Renal pelvis (tissue), 4 donors: ENCODE measurements around the gene RPS6KB2. TPM values are rescaled to one million over a fixed set of nuclear protein-coding genes. Genes with fewer than 3 reads are reported as not detected.

ENCODE experiments used
- DNase-seq: peaks from one replicate; pipeline ENCODE4 v3.0.0-alpha.2; 2013
- polyA plus RNA-seq, 3 donors: library from polyadenylated mRNA; unstranded; fragments of 120-200 nt; gene quantifications; one replicate each; pipeline ENCODE4 v1.2.1, GENCODE V29; 2013; ENCODE audit not compliant: insufficient read length in 3 of 3

RPS6KB2 gene
- polyA plus RNA-seq, 3 donors = 39.7 to 51.2 (median 48.3) TPM

GRCh38 chr11:67440229-67441097, 12.2 kb downstream of the RPS6KB2 start:
- DNase-seq = no peak

- no peak for DNase-seq
Observed at GRCh38 chr11:67441098-67441563, 12.8 kb downstream of the RPS6KB2 start.

- no peak for DNase-seq
Observed at GRCh38 chr11:67441731-67442351, 13.5 kb downstream of the RPS6KB2 start.

- DNase-seq = no peak
Observed at GRCh38 chr11:67442504-67443404, 14.5 kb downstream of the RPS6KB2 start.

- DNase-seq = no peak
Observed at GRCh38 chr11:67445515-67445914, 17.2 kb downstream of the RPS6KB2 start.

GRCh38 chr11:67448220-67448609, 19.9 kb downstream of the RPS6KB2 start:
- no peak for DNase-seq

- no peak for DNase-seq
Observed at GRCh38 chr11:67449116-67449844, 21.0 kb downstream of the RPS6KB2 start.

- DNase-seq = no peak
Observed at GRCh38 chr11:67450796-67451657, 22.7 kb downstream of the RPS6KB2 start.

GRCh38 chr11:67451658-67451976, 23.3 kb downstream of the RPS6KB2 start:
- no peak for DNase-seq

GRCh38 chr11:67452141-67452952, 24.1 kb downstream of the RPS6KB2 start, which contains the start of gene GPR152:
Gene GPR152 (minus strand): TSS chr11:67452729. CDS start chr11:67452724, 5 bp downstream.
- no peak for DNase-seq

- DNase-seq = no peak
Observed at GRCh38 chr11:67453816-67454732, 25.8 kb downstream of the RPS6KB2 start.

GRCh38 chr11:67455054-67455453, 26.8 kb downstream of the RPS6KB2 start, which contains the start of gene CABP4:
Gene CABP4 (plus strand): TSS chr11:67455354. CDS start chr11:67455424, 70 bp downstream.
- DNase-seq = no peak

- DNase-seq = no peak
Observed at GRCh38 chr11:67456068-67456705, 27.9 kb downstream of the RPS6KB2 start.

GRCh38 chr11:67457453-67457852, 29.2 kb downstream of the RPS6KB2 start:
- no peak for DNase-seq

GRCh38 chr11:67458266-67458665, 30.0 kb downstream of the RPS6KB2 start:
- DNase-seq = no peak

GRCh38 chr11:67463186-67463585, 34.9 kb downstream of the RPS6KB2 start:
- no peak for DNase-seq

- no peak for DNase-seq
Observed at GRCh38 chr11:67463680-67464410, 35.6 kb downstream of the RPS6KB2 start.
